ENCODE data around the gene NRP2.

DNA sequence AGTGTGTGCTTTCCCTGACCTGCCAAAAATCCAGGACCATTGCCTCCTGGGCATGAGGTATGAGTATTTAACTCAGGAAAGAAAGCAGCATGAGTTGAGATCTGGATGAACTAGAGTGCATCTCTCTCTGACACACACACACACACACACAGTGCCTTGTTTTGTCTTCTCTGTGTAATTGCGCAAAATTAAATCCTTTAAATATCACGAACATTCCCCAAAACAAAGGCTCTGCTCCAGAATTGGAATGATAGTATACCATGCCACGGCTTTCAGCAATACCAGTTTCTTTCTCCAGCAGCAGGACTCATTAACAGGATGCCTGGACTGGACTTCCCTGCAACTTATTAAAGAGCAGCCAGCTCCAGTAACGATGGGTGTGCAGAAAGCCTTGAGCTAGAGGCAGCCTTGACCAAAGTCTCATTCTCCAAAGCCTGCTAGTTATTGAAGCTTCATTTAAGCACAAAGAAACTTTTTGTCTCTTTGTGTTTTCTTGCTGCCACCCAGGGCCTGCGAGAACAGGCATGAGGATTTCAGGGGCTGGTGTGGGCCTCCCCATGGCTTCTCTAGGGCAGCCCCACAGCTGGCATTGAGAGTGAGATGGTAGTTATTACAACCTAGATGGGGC lies 101.7 kb downstream of the NRP2 start:
- TF ChIP-seq JUN (IDR thresholded peaks at IDR 0.05) (no peak), POLR2A (IDR thresholded peaks at IDR 0.05; ENCODE audit: low read length) (no peak), FOSB (CRISPR knock-in tag; IDR thresholded peaks at IDR 0.05) (no peak), CTCF (IDR thresholded peaks at IDR 0.05) (no peak), RAD21 (conservative IDR thresholded peaks at IDR 0.05 in 1 of 2, IDR thresholded peaks at IDR 0.05 in 1 of 2) (no peak), HEYL (CRISPR knock-in tag; IDR thresholded peaks at IDR 0.05) (no peak)
- TF ChIP-seq, protein P1, sequence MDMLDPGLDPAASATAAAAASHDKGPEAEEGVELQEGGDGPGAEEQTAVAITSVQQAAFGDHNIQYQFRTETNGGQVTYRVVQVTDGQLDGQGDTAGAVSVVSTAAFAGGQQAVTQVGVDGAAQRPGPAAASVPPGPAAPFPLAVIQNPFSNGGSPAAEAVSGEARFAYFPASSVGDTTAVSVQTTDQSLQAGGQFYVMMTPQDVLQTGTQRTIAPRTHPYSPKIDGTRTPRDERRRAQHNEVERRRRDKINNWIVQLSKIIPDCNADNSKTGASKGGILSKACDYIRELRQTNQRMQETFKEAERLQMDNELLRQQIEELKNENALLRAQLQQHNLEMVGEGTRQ (IDR thresholded peaks at IDR 0.05) = no peak

All from A549 (cell line).